ENCODE measurements around the gene MSI1. TPM values are rescaled to one million over a fixed set of nuclear protein-coding genes. Genes with fewer than 3 reads are reported as not detected.
"Not testable (repeated sequence)": the region's sequence is repeated elsewhere in the genome, so short reads cannot be mapped to it uniquely, and the experiment has no call there.

Gene MSI1
- total RNA-seq, 2 donors from 2014 or later, result 0.93 to 2.9 TPM

- DNase-seq (ENCODE audit: low spot score), result no peak
- no peaks in the 10 kb centered on the region for H3K36me3 ChIP-seq
- H3K27ac ChIP-seq, result no peak overlapping the region
- H3K4me3 ChIP-seq, result no peak overlapping the region
- no peaks in the 10 kb centered on the region for H3K4me1 ChIP-seq
- no peak for TF ChIP-seq CTCF (IDR thresholded peaks at IDR 0.05)
- no peaks in the 10 kb centered on the region for H3K27me3 ChIP-seq
- H3K9me3 ChIP-seq, result no peaks in the 10 kb centered on the region
Observed at GRCh38 chr12:120343039-120343537, 25.9 kb downstream of the MSI1 start.

GRCh38 chr12:120342175-120343038 is 26.6 kb downstream of the MSI1 start:
- Histone ChIP-seq H3K27ac (no peak overlapping the region), H3K4me3 (no peak overlapping the region), H3K36me3 (no peaks in the 10 kb centered on the region), H3K9me3 (no peaks in the 10 kb centered on the region), H3K27me3 (no peaks in the 10 kb centered on the region), H3K4me1 (no peaks in the 10 kb centered on the region)
- TF ChIP-seq CTCF (IDR thresholded peaks at IDR 0.05), result no peak
- DNase-seq (ENCODE audit: low spot score), result no peak

- DNase-seq (ENCODE audit: low spot score), result no peak
- Histone ChIP-seq H3K4me1 (no peaks in the 10 kb centered on the region), H3K4me3 (no peak overlapping the region), H3K27me3 (no peaks in the 10 kb centered on the region), H3K36me3 (no peaks in the 10 kb centered on the region), H3K9me3 (no peaks in the 10 kb centered on the region), H3K27ac (no peak overlapping the region)
- no peak for TF ChIP-seq CTCF (IDR thresholded peaks at IDR 0.05)
Observed at GRCh38 chr12:120339256-120339655, 29.7 kb downstream of the MSI1 start.

GRCh38 chr12:120337730-120338129 is 31.2 kb downstream of the MSI1 start:
- Histone ChIP-seq H3K4me1 (no peaks in the 10 kb centered on the region), H3K4me3 (no peak overlapping the region), H3K27ac (no peak overlapping the region), H3K27me3 (no peaks in the 10 kb centered on the region), H3K36me3 (no peaks in the 10 kb centered on the region), H3K9me3 (no peaks in the 10 kb centered on the region)
- no peak for TF ChIP-seq CTCF (IDR thresholded peaks at IDR 0.05)
- DNase-seq (ENCODE audit: low spot score), result no peak

GRCh38 chr12:120336392-120336791 is 32.6 kb downstream of the MSI1 start:
- H3K9me3 ChIP-seq; H3K36me3 ChIP-seq; DNase-seq (ENCODE audit: low spot score): not testable (repeated sequence)

GRCh38 chr12:120335447-120335846 is 33.5 kb downstream of the MSI1 start:
- H3K4me1 ChIP-seq, H3K9me3 ChIP-seq, H3K27me3 ChIP-seq, H3K4me3 ChIP-seq, H3K36me3 ChIP-seq, H3K27ac ChIP-seq: not testable (repeated sequence)
- DNase-seq (ENCODE audit: low spot score), result peak; percentile 61
- peak; percentile 43 to 67 for TF ChIP-seq CTCF (IDR thresholded peaks at IDR 0.05)

More at GRCh38 chr12:120336392-120336791, 32.6 kb downstream of the MSI1 start:
- not testable (repeated sequence) for H3K27me3 ChIP-seq, H3K4me1 ChIP-seq, H3K27ac ChIP-seq, H3K4me3 ChIP-seq

Data from right atrium auricular region (tissue), 2 donors.